T-helper 2 cell treated with Interferon-gamma antibody and Interleukin-4, amounts not matched to agents 5 μg/mL and 100 μg/mL, for 36 hours (primary cell): ENCODE results near the gene TMEM239.
A peak's percentile ranks its signal among the peaks of the same experiment; 100 is the strongest.

ENCODE experiments used
- DNase-seq: peaks from one replicate; pipeline ENCODE4 v3.0.0; 2021; ENCODE audit warnings: low spot score
- H3K27ac Mint-ChIP-seq: one replicate; pipeline ENCODE4 v1.8.0; 2021; ENCODE audit warnings: mild to moderate bottlenecking, mixed read lengths
- H3K27me3 Mint-ChIP-seq: one replicate; pipeline ENCODE4 v1.8.0; 2021; ENCODE audit warnings: low read depth, mixed read lengths
- H3K36me3 Mint-ChIP-seq: one replicate; pipeline ENCODE4 v1.8.0; 2021; ENCODE audit warnings: low read depth, mixed read lengths
- H3K4me1 Mint-ChIP-seq: one replicate; pipeline ENCODE4 v1.8.0; 2021; ENCODE audit warnings: low read depth, mixed read lengths
- H3K4me3 Mint-ChIP-seq: one replicate; pipeline ENCODE4 v1.8.0; 2022; ENCODE audit warnings: mild to moderate bottlenecking, moderate library complexity, mixed read lengths
- H3K9me3 Mint-ChIP-seq: one replicate; pipeline ENCODE4 v1.8.0; 2021; ENCODE audit warnings: mixed read lengths

TMEM239 gene

DNA sequence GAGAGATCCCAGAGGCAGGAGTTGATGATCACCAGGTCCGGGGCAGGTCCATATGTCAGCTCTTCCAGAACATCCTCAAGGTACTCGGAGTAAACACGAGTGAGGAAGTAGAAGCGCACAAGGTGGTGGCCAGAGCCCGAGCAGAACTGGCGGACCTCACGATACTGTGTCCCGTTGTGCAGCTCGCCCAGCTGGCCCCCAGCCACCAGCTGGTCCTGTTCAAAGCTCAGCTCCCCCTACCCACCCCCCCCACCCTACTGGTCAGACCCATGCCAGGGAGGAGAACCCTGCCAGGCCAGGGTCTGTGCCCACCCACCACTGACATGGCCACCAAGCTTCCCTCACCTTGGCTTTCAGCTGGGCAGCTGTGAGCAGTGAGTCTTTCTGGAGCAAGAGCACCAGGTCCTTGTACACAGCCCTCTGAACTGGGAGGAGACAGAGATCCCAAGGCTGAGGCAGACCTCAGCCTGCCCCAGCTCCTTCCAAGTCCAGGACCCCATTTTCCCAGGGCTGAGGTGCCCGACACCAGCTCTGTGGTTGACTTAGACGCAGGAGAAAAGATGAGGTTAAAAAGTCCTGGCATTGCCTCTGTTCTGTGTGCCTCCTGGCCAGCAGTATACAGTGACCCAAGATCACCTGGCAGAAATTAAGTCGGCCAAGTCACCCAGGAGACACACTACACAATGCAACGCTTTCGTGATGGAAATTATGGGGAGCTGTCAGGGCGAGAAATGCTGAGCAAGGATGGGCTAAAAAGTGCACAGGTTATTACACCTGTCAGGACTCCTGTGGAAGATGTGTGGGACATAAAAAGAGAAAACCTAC is 22.9 kb downstream of the TMEM239 start:
- H3K27me3 Mint-ChIP-seq, result no peaks in the 10 kb centered on the region
- no peaks in the 10 kb centered on the region for H3K9me3 Mint-ChIP-seq
- no peak for DNase-seq
- H3K36me3 Mint-ChIP-seq, result peaks cover 11% of the 10 kb centered on the region
- H3K4me3 Mint-ChIP-seq, result peak overlapping the region; percentile 81
- peaks cover 10% of the 10 kb centered on the region for H3K4me1 Mint-ChIP-seq
- H3K27ac Mint-ChIP-seq, result peak overlapping the region; percentile 81

DNA sequence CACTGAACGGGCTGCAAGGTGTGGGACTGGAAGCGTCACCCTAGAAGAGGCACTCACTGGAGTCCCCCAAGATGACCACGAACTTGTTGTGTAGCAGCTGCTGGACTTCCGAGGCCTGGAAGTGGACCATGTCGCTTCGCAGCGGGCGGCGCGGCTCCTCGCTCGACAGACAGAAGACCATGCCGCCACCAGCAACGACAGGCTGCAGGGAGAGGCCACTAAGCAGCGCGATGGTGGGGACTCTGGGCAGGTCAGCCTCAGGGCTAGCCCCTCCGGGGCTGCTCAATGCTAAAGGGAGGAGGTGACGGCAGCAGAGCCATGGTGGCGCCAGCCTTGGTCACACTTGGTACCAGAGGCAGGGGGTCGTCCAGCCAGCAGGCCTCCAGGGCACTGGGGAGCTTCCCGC is 23.6 kb downstream of the TMEM239 start:
- peaks cover 13% of the 10 kb centered on the region for H3K4me1 Mint-ChIP-seq
- H3K9me3 Mint-ChIP-seq, result no peaks in the 10 kb centered on the region
- no peak for DNase-seq
- peaks cover 15% of the 10 kb centered on the region for H3K36me3 Mint-ChIP-seq
- peak overlapping the region; percentile 81 for H3K27ac Mint-ChIP-seq
- peak overlapping the region; percentile 81 for H3K4me3 Mint-ChIP-seq
- no peaks in the 10 kb centered on the region for H3K27me3 Mint-ChIP-seq

DNA sequence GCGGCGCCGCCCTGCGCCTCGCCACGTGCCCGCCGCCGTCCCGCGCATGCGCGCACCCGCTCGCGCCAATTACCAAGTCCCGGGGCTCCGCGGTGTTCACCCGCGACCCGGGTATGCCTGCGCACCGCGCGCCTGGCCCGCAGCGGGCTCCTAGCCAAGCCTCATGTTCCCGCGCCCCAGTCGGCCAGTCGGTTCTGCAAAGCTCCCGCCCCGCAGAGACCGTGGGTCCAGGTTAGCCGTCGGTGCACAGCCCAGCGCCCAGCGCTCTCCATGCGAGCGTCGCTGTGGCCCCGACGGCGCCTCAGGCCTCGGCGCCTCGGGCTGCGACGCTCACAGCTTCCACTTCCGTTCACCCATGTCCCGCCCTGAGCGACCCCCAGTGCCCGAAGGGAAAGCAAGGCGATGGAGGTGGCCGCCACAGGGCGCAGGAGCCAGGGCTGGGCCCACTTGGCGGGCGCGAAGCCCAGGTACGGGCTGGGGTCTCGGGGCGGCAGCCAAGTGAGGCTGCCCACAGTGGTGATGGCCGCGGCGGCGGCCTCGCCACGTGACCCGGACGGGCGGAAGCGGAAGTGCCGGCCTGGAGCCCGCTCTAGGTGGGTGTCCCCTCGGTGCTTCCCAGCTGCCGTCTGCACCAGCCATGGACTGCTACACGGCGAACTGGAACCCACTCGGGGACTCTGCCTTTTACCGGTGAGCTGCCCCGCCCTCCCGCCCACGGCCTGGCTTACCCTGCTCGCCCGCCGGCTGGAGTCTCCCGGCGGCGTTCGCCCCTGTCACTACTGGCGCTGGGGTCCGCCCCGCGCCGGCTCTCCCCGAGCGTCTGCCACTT is 24.2 kb downstream of the TMEM239 start, which contains the start of the genes PCED1A and VPS16:
Gene PCED1A (minus strand): TSS at position 518 of the 829 bp plus-strand sequence. CDS start 743 bp downstream, outside the sequence.
Gene VPS16 (plus strand): TSS at position 608 of the 829 bp plus-strand sequence. CDS start 30 bp downstream, at position 638.
- peak within 1 kb of the TSS; percentile 86 for H3K27ac Mint-ChIP-seq
- peak; percentile 90 for DNase-seq

DNA sequence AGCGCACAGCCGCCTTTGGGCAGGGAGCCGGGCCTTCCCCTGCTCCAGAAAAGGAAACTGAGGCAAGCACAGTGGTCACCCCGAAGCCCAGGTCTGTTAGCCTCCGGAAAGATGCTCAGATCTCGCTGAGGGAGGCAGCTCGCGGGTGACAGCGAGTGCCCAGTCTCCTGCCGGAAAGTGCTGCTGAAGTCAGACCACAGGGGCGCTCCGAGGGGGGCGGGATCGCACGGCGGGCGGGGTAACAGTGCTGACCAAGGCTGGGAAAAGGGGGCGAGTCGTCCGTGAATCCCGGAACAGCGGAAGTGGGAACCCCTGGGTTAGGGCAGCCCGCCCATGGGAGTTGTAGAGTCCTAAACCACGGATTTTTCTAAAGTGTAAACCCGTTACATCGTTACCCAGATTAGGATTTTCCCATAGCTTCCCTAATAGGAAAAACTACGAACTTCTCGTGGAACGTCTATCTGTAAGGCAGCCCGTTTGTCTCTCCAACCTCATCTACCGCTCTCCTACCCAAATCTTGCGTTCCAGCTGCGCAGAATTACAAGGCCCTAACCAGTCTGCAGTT is 24.9 kb downstream of the TMEM239 start:
- Mint-ChIP-seq H3K36me3 (peaks cover 17% of the 10 kb centered on the region), H3K4me3 (peak overlapping the region; percentile 88), H3K27ac (peak overlapping the region; percentile 75)

More for the DNA sequence above, 24.2 kb downstream of the TMEM239 start, which contains the start of the genes PCED1A and VPS16:
- peaks cover 17% of the 10 kb centered on the region for H3K36me3 Mint-ChIP-seq
- H3K9me3 Mint-ChIP-seq, result no peaks in the 10 kb centered on the region
- peaks cover 17% of the 10 kb centered on the region for H3K4me1 Mint-ChIP-seq
- H3K27me3 Mint-ChIP-seq, result no peaks in the 10 kb centered on the region
- peak within 1 kb of the TSS; percentile 88 for H3K4me3 Mint-ChIP-seq

DNA sequence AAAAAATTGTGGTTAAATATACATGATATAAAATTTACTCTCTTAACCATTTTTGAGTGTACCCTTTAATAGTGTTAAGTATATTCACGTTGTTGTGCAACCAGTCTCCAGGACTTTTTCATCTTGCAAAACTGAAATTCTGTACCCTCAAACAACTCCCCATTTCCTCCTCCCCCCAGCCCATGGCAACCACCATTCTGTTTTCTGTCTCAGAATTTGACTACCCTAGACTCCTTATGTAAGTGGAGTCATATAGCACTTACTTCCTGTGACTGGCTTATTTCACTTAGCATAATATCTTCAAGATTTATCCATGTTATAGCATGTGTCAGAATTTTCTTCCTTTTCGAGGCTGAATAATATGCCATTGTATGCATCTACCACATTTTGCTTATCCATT is 29.4 kb downstream of the TMEM239 start:
- H3K4me3 Mint-ChIP-seq, result no peak overlapping the region
- no peaks in the 10 kb centered on the region for H3K27me3 Mint-ChIP-seq
- H3K9me3 Mint-ChIP-seq, result no peaks in the 10 kb centered on the region
- DNase-seq, result no peak
- H3K27ac Mint-ChIP-seq, result no peak overlapping the region
- H3K36me3 Mint-ChIP-seq, result peaks cover 19% of the 10 kb centered on the region
- H3K4me1 Mint-ChIP-seq, result peaks cover 14% of the 10 kb centered on the region

More for the DNA sequence above, 24.9 kb downstream of the TMEM239 start:
- H3K27me3 Mint-ChIP-seq, result no peaks in the 10 kb centered on the region
- DNase-seq, result peak; percentile 40
- H3K4me1 Mint-ChIP-seq, result peaks cover 19% of the 10 kb centered on the region
- H3K9me3 Mint-ChIP-seq, result no peaks in the 10 kb centered on the region

DNA sequence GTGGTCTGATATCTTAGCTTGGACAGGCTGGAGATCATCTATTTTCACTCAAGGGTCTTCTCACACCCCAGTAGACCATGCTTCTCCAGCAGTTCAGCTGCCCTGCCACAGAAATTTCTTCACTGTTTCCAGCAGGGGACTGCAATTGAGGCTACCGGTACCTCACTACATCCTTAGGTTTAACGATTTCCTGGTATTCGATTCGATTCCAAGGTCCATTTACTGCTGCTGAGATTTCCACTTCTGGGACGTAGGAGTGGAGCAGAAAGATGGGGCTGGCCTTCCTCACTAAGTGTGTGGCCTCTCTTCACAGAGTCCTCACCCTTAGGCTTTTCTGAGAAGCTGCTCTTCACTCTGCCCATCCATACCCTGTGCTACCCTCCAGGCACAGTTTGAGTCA is 30.5 kb downstream of the TMEM239 start:
- Mint-ChIP-seq H3K4me3 (no peak overlapping the region), H3K27ac (no peak overlapping the region), H3K4me1 (peaks cover 10% of the 10 kb centered on the region), H3K36me3 (peaks cover 16% of the 10 kb centered on the region), H3K27me3 (no peaks in the 10 kb centered on the region), H3K9me3 (no peaks in the 10 kb centered on the region)
- no peak for DNase-seq

DNA sequence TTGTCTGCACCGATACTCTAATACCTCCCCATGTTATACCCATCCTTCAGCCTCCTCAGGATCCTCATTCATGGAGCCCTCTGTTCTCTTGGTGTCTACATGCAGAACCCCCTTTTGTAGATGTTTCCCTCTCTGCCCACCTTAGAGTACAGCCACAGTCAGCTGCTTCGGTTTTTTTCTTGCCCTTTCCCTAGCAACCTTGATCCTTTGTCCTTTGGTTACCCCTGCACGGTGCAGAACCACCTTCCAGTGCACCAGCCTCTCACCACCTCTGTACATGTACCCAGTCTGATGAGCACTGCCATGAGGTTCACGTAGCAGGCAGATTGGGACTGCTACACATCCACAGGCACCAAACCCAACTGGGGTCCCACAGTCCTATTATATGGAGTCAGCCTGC is 31.6 kb downstream of the TMEM239 start:
- H3K9me3 Mint-ChIP-seq, result no peaks in the 10 kb centered on the region
- DNase-seq, result no peak
- H3K36me3 Mint-ChIP-seq, result peaks cover 16% of the 10 kb centered on the region
- peaks cover 21% of the 10 kb centered on the region for H3K4me1 Mint-ChIP-seq
- H3K27ac Mint-ChIP-seq, result no peak overlapping the region
- no peaks in the 10 kb centered on the region for H3K27me3 Mint-ChIP-seq
- no peak overlapping the region for H3K4me3 Mint-ChIP-seq

DNA sequence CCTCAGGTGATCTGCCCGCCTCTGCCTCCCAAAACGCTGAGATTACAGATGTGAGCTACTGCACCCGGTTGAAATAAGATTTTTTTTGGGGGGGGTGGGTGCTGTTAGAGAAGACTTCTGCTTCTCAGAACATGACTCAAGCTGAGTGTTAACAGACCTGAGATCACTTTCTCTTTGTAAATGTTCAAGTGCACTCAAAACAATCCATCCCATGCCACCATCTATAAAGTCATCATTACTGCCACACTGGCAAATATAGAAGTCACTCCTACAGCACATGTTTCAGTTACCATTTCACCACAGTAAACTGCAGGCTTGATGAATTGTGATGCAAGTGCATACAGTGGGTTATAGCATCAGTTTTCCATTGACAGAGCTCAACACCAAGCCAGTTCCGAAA is 33.4 kb downstream of the TMEM239 start:
- DNase-seq, result no peak
- H3K9me3 Mint-ChIP-seq, result no peaks in the 10 kb centered on the region
- H3K27me3 Mint-ChIP-seq, result no peaks in the 10 kb centered on the region
- H3K36me3 Mint-ChIP-seq, result peaks cover 10% of the 10 kb centered on the region
- H3K4me1 Mint-ChIP-seq, result peaks cover 22% of the 10 kb centered on the region
- no peak overlapping the region for H3K4me3 Mint-ChIP-seq
- no peak overlapping the region for H3K27ac Mint-ChIP-seq

DNA sequence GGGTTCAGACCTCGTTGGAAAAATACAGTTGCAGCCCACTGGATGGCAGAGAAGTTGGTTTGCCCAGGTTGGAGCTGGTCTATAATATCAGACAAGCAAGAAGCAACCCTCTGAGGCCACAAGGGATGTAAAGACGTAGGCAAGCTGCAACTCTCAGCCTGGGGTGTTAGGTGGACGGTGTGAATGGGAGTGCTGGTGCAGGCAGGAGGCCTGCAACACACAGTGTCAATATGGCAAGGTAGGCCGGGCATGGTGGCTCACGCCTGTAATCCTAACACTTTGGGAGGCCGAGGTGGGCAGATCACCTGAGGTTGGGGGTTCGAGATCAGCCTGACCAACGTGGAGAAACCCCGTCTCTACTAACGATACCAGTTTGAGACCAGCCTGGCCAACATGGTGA is 34.9 kb downstream of the TMEM239 start:
- Mint-ChIP-seq H3K4me1 (peaks cover 13% of the 10 kb centered on the region), H3K9me3 (no peaks in the 10 kb centered on the region), H3K4me3 (no peak overlapping the region), H3K27me3 (no peaks in the 10 kb centered on the region), H3K36me3 (peaks cover 4% of the 10 kb centered on the region), H3K27ac (no peak overlapping the region)
- DNase-seq, result no peak

DNA sequence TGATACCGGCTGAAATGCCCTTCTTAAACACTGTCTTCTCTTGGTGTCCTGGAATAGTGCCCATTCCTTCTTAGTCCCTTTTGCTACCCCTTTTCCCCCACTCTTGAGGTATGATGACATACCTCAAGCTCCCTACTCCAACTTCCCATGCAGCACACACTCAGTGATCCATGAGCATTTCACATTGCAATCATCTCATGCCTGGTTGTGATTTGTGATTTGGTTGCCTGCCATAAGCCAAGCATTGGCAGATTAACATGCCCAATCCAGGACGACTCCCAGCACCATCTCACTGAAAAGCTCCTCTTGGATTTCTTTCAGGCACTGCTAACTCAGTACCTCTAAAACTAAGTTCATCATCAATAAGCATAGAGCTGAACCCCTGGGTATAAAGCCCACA is 42.4 kb downstream of the TMEM239 start:
- DNase-seq, result no peak
- no peak overlapping the region for H3K27ac Mint-ChIP-seq
- H3K27me3 Mint-ChIP-seq, result no peaks in the 10 kb centered on the region
- H3K9me3 Mint-ChIP-seq, result no peaks in the 10 kb centered on the region
- H3K4me1 Mint-ChIP-seq, result no peaks in the 10 kb centered on the region
- peaks cover 2% of the 10 kb centered on the region for H3K36me3 Mint-ChIP-seq
- no peak overlapping the region for H3K4me3 Mint-ChIP-seq

DNA sequence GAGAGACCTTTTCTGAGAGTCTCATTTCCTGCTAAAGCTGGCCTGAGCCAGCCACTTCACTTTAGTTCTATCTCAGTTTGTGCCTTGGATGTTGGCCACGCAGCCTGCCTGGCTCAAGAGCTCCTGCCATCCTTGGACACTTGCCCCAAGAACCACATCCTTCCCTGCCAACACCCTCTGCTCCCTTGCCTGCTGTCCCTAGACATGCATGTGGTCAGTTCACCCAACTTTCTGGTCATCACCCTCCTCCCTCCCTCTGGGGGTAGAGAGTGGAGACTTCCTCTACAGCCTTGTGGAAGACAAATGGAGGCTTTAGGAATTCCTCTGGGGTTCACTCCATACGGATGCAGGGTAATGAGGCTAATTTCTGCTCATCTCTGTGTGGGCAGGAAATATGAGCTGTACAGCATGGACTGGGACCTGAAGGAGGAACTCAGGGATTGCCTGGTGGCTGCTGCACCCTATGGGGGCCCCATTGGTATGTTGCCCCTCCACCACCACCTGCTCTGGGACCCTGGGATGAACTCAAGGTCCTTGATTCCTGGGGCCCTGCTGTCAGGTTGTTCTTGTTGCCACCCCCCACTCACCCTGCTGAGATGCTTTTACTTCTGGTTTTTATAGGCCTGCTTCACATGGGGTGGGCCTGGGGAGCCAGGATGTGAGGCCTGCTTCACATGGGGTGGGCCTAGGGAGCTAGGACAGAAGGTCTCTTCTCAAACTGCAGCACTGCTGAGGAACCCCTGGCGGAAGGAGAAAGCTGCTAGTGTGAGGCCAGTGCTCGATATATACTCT is 43.4 kb downstream of the TMEM239 start:
- no peak for DNase-seq
- no peak overlapping the region for H3K27ac Mint-ChIP-seq
- H3K4me3 Mint-ChIP-seq, result no peak overlapping the region
- H3K27me3 Mint-ChIP-seq, result no peaks in the 10 kb centered on the region
- H3K4me1 Mint-ChIP-seq, result no peaks in the 10 kb centered on the region
- peaks cover 2% of the 10 kb centered on the region for H3K36me3 Mint-ChIP-seq
- H3K9me3 Mint-ChIP-seq, result no peaks in the 10 kb centered on the region

DNA sequence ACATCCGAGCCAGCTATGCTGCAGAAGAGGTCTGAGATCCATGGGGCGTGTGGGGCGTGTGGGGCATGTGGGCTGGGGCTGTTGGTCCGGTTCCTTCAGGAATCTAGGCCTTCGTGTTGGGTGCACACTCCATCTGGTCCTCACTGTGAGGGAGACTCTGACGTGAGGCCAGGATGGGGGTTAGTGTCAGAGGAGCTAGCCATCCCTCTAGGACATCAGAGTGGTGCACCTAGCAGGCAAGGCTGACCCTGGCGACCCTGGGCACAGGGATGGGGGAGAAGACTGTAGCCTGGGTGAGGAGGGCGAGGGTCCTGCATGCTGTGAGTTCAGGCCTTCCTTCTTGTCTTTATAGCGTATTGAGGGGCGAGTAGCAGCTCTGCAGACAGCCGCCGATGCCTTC is 48.5 kb downstream of the TMEM239 start:
- no peak for DNase-seq
- Mint-ChIP-seq H3K27ac (no peak overlapping the region), H3K4me1 (peaks cover 7% of the 10 kb centered on the region), H3K36me3 (peaks cover 12% of the 10 kb centered on the region), H3K27me3 (no peaks in the 10 kb centered on the region), H3K4me3 (no peak overlapping the region), H3K9me3 (no peaks in the 10 kb centered on the region)

DNA sequence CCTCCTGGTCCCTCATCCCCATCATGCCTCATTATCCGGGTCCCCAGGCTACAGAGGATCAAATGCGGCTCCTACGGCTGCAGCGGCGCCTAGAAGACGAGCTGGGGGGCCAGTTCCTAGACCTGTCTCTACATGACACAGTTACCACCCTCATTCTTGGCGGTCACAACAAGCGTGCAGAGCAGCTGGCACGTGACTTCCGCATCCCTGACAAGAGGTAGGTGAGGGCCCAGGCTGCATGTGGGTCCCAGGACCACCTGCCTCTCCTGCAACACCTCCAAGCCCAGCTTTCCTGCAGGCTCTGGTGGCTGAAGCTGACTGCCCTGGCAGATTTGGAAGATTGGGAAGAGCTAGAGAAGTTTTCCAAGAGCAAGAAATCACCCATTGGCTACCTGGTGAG is 48.9 kb downstream of the TMEM239 start:
- Mint-ChIP-seq H3K27me3 (no peaks in the 10 kb centered on the region), H3K4me1 (peaks cover 7% of the 10 kb centered on the region), H3K9me3 (no peaks in the 10 kb centered on the region), H3K4me3 (no peak overlapping the region), H3K27ac (no peak overlapping the region), H3K36me3 (peaks cover 12% of the 10 kb centered on the region)
- no peak for DNase-seq
